GM18517 (cell line): ENCODE measurements around the gene HOXD8.

Experiments
- ATAC-seq: cut with Tn5 transposase; IDR thresholded peaks from one replicate; pipeline ENCODE4 v1.9.1; 2021; ENCODE audit warnings: mild to moderate bottlenecking, moderate library complexity; ENCODE audit not compliant: unreplicated experiment

HOXD8 gene

GRCh38 chr2:176090862-176091261, 38.6 kb upstream of the HOXD8 start:
- ATAC-seq, result no peak

GRCh38 chr2:176091329-176092258, 37.9 kb upstream of the HOXD8 start:
- ATAC-seq, result no peak

- no peak for ATAC-seq
Observed at GRCh38 chr2:176092270-176093144, 37.0 kb upstream of the HOXD8 start, which contains the start of gene HOXD13. Gene HOXD13 (plus strand): TSS chr2:176092721. CDS start chr2:176092891, 170 bp downstream.

GRCh38 chr2:176093145-176093897, 36.2 kb upstream of the HOXD8 start:
- no peak for ATAC-seq

GRCh38 chr2:176093898-176094249, 35.6 kb upstream of the HOXD8 start:
- ATAC-seq, result no peak

- no peak for ATAC-seq
Observed at GRCh38 chr2:176094349-176094748, 35.2 kb upstream of the HOXD8 start.

- no peak for ATAC-seq
Observed at GRCh38 chr2:176095421-176095820, 34.1 kb upstream of the HOXD8 start.

- no peak for ATAC-seq
Observed at GRCh38 chr2:176096243-176096985, 33.1 kb upstream of the HOXD8 start.

- peak; percentile 69 for ATAC-seq
Observed at GRCh38 chr2:176096986-176097819, 32.3 kb upstream of the HOXD8 start.

- no peak for ATAC-seq
Observed at GRCh38 chr2:176097820-176098365, 31.6 kb upstream of the HOXD8 start.

- ATAC-seq, result no peak
Observed at GRCh38 chr2:176098366-176099158, 30.9 kb upstream of the HOXD8 start.

GRCh38 chr2:176099159-176099727, 30.3 kb upstream of the HOXD8 start:
- ATAC-seq, result no peak

- no peak for ATAC-seq
Observed at GRCh38 chr2:176099728-176100546, 29.6 kb upstream of the HOXD8 start, which contains the start of gene HOXD12. Gene HOXD12 (plus strand): TSS chr2:176099795. CDS start chr2:176099802, 7 bp downstream.

GRCh38 chr2:176100547-176101140, 28.9 kb upstream of the HOXD8 start:
- no peak for ATAC-seq

GRCh38 chr2:176101216-176101830, 28.2 kb upstream of the HOXD8 start:
- ATAC-seq, result no peak

GRCh38 chr2:176101842-176102241, 27.7 kb upstream of the HOXD8 start:
- no peak for ATAC-seq
